Activated naive CD8-positive, alpha-beta T cell treated with anti-CD3 and anti-CD28 coated beads for 36 hours (primary cell): Measurements from ENCODE around the gene TRIM10. TPM values are rescaled to one million over a fixed set of nuclear protein-coding genes. Genes with fewer than 3 reads are reported as not detected.

Source experiments
- DNase-seq: peaks from one replicate; pipeline ENCODE4 v3.0.0; 2021
- H3K27ac Mint-ChIP-seq: one replicate; pipeline ENCODE4 v1.8.0; 2022; ENCODE audit warnings: mild to moderate bottlenecking, moderate library complexity, mixed read lengths
- H3K27me3 Mint-ChIP-seq: one replicate; pipeline ENCODE4 v1.8.0; 2022; ENCODE audit warnings: mild to moderate bottlenecking, mixed read lengths
- H3K36me3 Mint-ChIP-seq: one replicate; pipeline ENCODE4 v1.8.0; 2021; ENCODE audit warnings: mild to moderate bottlenecking, mixed read lengths
- H3K4me1 Mint-ChIP-seq: one replicate; pipeline ENCODE4 v1.8.0; 2021; ENCODE audit warnings: mixed read lengths
- H3K4me3 Mint-ChIP-seq: one replicate; pipeline ENCODE4 v1.8.0; 2022; ENCODE audit warnings: mild to moderate bottlenecking, moderate library complexity, mixed read lengths
- H3K9me3 Mint-ChIP-seq: one replicate; pipeline ENCODE4 v1.8.0; 2022; ENCODE audit warnings: mixed read lengths
- total RNA-seq, 2 experiments: library from RNA; stranded (reverse); gene quantifications; one replicate each; pipeline ENCODE4 v1.2.3, GENCODE V29; 2021

Gene TRIM10
- total RNA-seq, 2 experiments from 2014 or later: not detected

DNA sequence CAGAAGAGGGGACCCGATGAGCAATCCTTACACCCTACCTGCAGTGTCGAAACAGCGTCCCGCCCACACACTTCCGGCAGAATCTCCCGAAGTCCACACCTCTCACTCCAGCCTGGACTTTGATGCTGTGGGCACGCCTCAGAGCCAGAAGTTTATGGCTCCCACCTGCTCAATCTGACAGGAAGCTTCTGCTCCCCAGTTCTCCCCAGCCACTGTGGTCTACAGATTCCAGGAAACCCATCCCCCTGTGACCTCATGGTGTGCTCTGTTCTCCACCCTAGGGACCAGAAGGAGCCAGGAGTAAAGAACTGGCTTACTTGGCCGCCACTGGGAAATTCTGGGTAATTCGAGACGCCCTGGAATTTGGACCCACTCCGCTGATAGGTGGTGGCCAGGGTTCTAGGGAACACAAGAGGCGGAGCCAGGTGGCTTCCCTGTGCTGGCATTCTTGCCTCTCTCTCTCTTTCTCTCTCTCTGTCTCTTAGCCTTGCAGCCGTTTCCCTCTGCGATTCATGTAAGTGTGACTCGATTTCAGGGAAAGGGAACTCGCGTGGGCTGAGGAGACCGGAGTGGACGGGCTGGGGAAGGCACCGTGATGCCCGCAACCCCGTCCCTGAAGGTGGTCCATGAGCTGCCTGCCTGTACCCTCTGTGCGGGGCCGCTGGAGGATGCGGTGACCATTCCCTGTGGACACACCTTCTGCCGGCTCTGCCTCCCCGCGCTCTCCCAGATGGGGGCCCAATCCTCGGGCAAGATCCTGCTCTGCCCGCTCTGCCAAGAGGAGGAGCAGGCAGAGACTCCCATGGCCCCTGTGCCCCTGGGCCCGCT is 2.3 kb upstream of the TRIM10 start, which contains the start of gene TRIM15:
TRIM15 (plus strand) TSS at position 457 of the 828 bp plus-strand sequence; CDS start at position 596, 139 bp downstream.
- Mint-ChIP-seq H3K9me3 (no peaks in the 10 kb centered on the region), H3K4me1 (peaks cover 30% of the 10 kb centered on the region), H3K4me3 (no peak within 1 kb of the TSS), H3K27ac (no peak within 1 kb of the TSS), H3K27me3 (peaks cover 48% of the 10 kb centered on the region), H3K36me3 (no peaks in the 10 kb centered on the region)
- DNase-seq: peak; percentile 80

DNA sequence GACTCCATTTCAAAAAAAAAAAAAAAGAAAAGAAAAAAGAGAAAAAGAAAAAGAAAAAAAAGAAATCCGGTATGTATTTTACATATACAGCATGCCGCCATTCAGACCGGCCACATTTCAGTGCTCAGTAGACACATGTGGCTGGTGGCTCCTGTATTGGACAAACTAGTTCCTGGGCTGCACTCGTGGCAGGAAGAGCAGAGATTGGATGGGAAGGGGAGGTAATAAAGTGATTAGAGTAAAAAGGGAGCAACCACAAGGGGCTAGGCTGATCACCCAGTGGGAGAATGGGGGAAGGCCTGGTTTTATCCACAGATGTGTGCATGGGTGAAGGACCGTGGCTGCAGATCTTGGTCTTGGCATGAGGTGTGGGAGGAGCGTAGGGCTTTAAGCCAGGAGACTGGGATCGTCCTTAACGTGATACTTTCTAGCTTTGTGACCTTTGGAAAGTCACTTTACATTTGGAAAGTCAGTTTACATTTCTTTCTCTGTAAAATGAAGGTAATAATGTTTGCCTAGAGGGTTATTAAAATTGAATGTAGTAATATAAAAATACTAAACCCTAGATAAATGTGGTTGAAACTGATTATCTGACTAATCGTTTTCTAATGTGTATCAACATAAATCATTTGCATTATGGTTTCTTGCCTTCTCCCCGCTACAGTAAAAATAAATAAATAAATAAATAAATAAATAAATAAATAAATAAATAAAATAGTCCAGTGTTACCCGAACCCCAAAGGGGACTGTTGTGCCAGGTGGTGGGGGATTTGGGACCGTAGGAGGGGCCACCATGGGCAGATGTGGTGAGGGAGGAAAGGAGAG is 1.5 kb upstream of the TRIM10 start:
- no peak overlapping the region for H3K4me3 Mint-ChIP-seq
- peaks cover 35% of the 10 kb centered on the region for H3K4me1 Mint-ChIP-seq
- no peak overlapping the region for H3K27ac Mint-ChIP-seq
- no peaks in the 10 kb centered on the region for H3K36me3 Mint-ChIP-seq
- H3K27me3 Mint-ChIP-seq: peaks cover 46% of the 10 kb centered on the region
- H3K9me3 Mint-ChIP-seq: no peaks in the 10 kb centered on the region
- DNase-seq: no peak

DNA sequence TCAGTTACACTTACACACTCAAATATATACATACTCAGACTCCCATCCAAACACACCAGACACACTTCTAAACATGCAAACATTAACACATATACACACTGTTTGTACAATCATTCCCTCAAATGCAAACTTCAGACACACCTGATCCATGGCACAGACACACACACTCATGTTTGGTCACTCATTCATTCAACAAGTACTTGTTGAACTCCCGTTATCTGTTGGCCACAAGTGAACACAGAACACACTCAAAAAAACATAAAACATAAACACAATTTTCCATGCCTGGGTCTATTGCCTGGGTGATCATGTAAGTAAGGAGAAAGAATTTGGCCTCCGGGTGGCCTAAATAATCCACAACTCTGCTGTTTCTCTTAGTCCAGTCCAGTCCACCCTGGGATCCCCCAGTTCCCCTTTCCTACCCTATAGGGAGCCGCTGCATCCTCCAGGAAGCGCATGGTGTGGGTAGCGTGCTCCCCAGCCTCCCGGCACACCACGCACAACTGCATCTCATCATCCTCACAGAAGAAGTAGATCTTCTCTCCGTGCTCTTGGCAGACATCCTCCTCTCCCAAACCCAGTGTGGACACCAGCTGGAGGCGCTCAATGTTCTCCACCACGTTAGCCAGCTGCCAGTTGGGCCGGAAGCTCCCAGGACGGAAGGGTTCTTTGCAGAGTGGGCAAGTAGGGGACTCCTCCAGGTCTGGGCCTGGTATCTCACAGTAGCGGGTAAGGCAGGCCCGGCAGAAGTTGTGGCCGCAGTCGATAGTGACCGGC is 815 bp downstream of the TRIM10 start:
- H3K9me3 Mint-ChIP-seq: no peaks in the 10 kb centered on the region
- H3K27me3 Mint-ChIP-seq: peaks cover 39% of the 10 kb centered on the region
- no peak overlapping the region for H3K27ac Mint-ChIP-seq
- no peak for DNase-seq
- peaks cover 26% of the 10 kb centered on the region for H3K4me1 Mint-ChIP-seq
- no peak overlapping the region for H3K4me3 Mint-ChIP-seq
- H3K36me3 Mint-ChIP-seq: no peaks in the 10 kb centered on the region

DNA sequence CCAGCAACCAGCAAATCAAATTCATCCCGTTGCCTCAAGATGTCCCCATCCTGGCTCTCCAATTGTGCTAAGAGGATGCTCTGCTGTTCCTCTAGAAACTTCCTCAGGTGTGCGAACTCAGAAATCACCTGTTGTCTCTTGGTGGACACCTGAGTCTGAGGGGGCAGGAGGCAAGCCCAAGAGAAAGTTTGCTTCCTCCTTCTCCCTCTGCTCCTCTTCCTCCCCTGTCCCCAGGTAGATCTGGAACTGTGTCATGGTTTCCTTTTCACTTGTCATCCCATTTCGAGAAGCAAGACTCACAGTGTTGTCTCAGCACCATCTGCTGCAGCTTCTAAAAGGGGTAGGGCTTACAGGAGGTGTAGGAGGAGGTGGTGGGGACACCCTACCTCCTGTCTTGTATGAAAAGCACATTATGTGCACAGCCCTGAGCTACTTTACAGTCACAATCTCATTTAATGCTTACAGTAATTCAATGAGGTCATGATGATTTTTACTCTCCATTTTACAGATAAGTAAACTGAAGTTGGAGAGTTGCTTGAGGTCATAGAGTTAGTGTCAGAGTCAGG is 2.5 kb downstream of the TRIM10 start:
- no peak for DNase-seq
- Mint-ChIP-seq H3K27me3 (peaks cover 33% of the 10 kb centered on the region), H3K4me1 (peaks cover 22% of the 10 kb centered on the region), H3K4me3 (no peak overlapping the region), H3K36me3 (no peaks in the 10 kb centered on the region), H3K27ac (no peak overlapping the region), H3K9me3 (no peaks in the 10 kb centered on the region)

DNA sequence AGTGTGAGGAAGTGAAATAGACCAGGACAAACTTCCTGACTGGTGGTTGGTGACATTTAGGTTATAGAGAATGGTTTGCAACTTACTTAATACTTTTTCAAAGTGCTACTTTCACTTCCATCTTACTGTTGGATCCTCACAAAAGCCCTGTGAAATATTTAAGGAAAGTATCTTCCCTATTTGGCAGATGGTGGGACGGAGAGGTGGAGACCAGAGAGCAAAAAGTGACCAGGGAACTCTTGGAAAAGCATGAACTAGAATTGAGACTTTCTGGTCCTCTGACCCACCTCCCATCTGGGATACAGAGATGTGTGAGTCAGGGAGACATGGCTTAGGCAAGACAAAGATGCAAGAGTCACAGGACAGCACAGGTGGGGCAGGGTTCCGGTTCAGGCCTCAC is 3.0 kb downstream of the TRIM10 start:
- Mint-ChIP-seq H3K27me3 (peaks cover 33% of the 10 kb centered on the region), H3K27ac (no peak overlapping the region), H3K4me1 (peaks cover 17% of the 10 kb centered on the region), H3K9me3 (no peaks in the 10 kb centered on the region), H3K4me3 (no peak overlapping the region), H3K36me3 (no peaks in the 10 kb centered on the region)
- no peak for DNase-seq

DNA sequence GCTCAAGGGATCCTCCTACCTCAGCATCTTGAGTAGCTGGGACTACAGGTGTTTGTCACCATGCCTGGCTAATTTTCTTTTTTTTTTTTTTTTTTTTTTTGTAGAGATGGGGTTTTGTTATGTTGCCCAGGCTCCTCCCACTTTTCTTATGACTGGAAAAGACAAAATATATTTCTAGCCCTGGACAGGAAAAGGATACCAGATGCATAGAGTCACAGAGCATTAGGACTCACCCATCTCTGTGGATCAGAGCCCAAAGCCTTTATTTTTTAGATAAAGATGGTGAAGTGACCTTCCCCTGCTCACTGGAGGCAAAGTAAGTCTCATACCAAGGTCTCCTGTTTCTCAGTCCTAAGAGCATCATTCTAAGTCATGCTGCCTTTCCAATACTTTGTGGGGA is 3.4 kb downstream of the TRIM10 start:
- no peak overlapping the region for H3K4me3 Mint-ChIP-seq
- H3K27me3 Mint-ChIP-seq: peaks cover 33% of the 10 kb centered on the region
- H3K36me3 Mint-ChIP-seq: no peaks in the 10 kb centered on the region
- no peak for DNase-seq
- no peak overlapping the region for H3K27ac Mint-ChIP-seq
- H3K9me3 Mint-ChIP-seq: no peaks in the 10 kb centered on the region
- peaks cover 14% of the 10 kb centered on the region for H3K4me1 Mint-ChIP-seq

DNA sequence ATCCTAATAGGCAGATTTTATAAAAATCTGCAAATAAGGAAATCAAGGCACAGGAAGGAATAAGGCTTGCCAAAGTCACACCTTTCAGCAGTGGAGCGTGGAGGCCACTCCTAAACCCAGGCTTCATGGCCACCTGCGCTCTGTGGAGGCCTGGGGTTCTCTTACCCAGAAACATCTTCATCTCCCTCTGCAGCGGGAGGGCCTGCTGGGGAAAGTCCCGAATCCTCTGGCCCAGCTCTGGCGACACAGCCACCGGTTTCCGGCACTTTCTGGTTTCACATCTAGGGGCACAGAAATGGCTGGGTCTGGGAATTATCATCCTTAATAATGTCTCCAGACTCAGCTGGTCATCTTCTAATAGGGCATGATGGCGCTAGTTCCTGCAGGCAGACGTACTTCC is 4.2 kb downstream of the TRIM10 start:
- H3K9me3 Mint-ChIP-seq: no peaks in the 10 kb centered on the region
- H3K27ac Mint-ChIP-seq: no peak overlapping the region
- no peak for DNase-seq
- no peak overlapping the region for H3K4me3 Mint-ChIP-seq
- peaks cover 33% of the 10 kb centered on the region for H3K27me3 Mint-ChIP-seq
- H3K36me3 Mint-ChIP-seq: no peaks in the 10 kb centered on the region
- H3K4me1 Mint-ChIP-seq: peaks cover 11% of the 10 kb centered on the region

DNA sequence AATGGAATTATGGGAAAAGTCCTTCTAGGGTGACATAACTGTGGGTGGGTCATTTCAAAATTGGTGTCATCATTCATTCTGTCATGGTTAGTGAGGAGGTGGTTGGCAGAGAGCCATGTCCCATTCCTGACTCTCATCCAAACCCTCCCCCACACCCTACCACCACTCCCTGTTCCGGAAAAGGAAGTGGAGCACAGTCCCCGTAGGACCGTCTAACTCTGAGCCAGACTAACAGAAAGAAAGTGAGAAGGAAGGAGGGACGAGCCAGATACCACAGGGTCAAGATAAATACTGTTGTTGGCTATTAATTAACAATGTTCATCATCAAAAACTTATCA is 4.8 kb downstream of the TRIM10 start:
- H3K36me3 Mint-ChIP-seq: no peaks in the 10 kb centered on the region
- H3K9me3 Mint-ChIP-seq: no peaks in the 10 kb centered on the region
- H3K4me3 Mint-ChIP-seq: no peak overlapping the region
- peaks cover 35% of the 10 kb centered on the region for H3K27me3 Mint-ChIP-seq
- no peak overlapping the region for H3K27ac Mint-ChIP-seq
- peaks cover 11% of the 10 kb centered on the region for H3K4me1 Mint-ChIP-seq
- DNase-seq: no peak

DNA sequence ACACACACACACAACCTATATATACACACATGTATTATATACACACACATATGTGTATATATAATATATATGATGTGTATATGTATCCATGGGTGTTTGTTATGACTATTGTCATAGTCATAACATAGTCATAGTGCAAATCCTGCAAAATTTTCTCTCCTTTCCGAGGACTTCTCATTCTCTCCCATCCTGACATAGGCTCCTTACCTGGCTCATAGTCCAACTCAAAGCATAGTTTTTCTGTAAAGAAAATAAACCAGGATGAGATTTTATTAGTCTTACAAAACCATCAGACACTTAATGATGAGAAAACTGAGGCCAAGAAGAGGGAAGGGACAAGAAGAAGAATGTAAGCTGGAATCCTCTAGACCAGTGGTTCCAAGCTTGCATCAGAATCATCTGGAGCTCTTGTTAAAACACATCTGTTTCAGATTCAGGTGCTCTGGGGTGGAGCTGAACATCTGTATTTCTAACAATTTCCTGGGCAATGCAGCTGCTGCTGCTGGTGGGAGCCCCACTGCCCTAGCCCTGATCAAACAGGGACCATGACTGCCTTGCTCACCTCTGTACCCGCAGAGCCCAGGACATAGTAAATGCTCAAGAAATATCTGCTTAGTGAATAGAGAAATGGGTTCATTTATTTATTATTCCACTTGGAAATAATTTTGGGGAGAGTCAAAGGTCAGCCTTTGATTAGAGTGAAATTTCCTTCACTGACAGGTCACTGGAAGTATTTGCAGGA is 5.3 kb downstream of the TRIM10 start:
- no peaks in the 10 kb centered on the region for H3K9me3 Mint-ChIP-seq
- H3K4me1 Mint-ChIP-seq: peaks cover 11% of the 10 kb centered on the region
- no peak overlapping the region for H3K4me3 Mint-ChIP-seq
- H3K27me3 Mint-ChIP-seq: peaks cover 36% of the 10 kb centered on the region
- no peak for DNase-seq
- H3K27ac Mint-ChIP-seq: no peak overlapping the region
- no peaks in the 10 kb centered on the region for H3K36me3 Mint-ChIP-seq

DNA sequence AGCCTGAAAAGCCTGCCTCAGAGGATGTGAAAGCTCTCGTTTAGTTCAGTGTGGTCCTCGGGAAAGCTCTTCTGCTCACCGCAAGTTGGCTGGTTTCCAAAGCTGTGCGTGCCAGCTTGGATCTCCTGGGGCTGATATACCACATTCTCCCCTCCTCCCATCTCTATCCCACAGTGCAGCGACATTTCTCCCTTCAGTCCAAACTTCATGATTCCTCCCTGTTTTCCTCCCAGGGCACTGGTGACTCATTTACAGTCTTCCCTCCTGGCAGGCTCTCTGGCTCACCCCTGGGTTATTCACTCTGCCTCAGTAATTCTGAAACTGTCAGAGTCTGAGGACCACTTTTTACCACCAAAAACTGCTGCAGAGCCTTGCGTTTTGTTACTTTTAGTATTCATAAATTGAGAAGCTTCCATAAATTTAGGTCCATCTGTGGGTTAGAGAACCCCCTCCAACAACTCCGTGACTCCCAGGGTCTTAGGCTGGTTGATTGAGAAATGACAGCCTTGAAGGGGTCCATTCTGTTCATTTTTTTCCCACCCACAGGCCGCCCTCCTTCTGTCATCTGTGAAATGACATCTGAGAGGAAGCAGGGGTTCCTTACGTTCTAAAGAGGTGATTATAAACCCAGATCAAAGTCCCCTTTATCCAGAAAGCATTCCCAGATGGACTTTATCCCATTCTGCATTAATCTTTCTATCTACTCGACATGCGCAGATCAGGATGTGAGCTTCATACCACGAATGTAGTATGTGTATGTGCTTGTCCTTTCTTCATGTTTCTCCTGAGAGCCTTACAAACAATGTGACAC is 6.1 kb downstream of the TRIM10 start:
- Mint-ChIP-seq H3K4me3 (no peak overlapping the region), H3K36me3 (no peaks in the 10 kb centered on the region), H3K27me3 (peaks cover 44% of the 10 kb centered on the region), H3K9me3 (no peaks in the 10 kb centered on the region), H3K4me1 (peaks cover 11% of the 10 kb centered on the region), H3K27ac (no peak overlapping the region)
- no peak for DNase-seq

DNA sequence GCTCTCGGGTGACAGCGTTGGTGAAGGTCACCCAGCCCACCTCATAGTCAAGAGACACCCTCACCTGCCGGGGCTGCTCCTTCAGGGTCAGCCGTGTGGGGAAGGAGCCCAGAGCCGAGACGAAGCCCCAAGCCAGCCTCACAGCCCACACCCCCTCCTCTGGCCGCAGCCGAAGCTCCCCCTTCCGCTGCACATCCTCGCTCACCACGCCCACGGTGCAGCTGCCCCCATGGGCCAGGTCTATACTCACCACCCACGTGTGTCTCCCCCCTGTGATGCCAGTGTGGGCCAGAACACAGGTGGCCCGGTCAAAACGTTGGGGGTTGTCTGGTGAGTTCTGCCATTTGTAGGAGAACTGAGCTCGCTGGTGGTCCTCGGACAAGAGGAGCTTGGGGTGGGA is 7.0 kb downstream of the TRIM10 start:
- Mint-ChIP-seq H3K4me1 (peaks cover 11% of the 10 kb centered on the region), H3K4me3 (no peak overlapping the region), H3K9me3 (no peaks in the 10 kb centered on the region), H3K36me3 (no peaks in the 10 kb centered on the region), H3K27ac (no peak overlapping the region), H3K27me3 (peaks cover 42% of the 10 kb centered on the region)
- no peak for DNase-seq

DNA sequence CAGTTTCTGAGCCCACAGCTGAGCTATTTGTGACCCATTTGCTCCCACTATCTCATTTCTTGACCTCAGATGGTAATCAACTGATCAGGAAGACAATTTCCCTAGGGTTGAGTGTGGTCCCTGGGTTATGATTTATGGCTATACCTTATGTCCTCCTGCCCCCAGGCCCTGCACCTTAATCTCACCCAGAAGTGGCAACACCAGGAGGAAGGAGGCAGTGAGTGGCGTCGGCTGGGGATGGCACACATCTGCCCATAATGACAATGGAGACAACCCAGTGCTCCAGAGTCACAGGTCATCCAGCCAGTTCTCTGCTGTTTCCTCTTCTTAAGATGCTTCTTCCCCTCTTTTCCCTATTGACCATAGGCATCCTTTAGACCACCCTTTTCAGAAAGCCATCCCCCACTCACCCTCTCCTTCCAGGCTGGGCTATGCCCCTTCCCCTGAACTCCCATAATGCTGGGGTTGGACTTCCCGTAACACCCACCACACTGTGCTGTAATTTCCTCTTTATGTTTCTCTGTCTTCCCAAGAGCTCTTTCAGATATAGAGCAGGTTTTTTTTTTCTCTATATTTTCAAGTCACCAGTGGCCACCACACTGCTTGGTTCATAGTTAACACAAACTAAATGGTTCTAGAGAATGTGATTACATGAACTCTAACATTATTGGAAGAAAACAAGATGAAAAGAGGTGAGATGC is 8.0 kb downstream of the TRIM10 start:
- Mint-ChIP-seq H3K9me3 (no peaks in the 10 kb centered on the region), H3K4me3 (no peak overlapping the region), H3K4me1 (peaks cover 3% of the 10 kb centered on the region), H3K27ac (no peak overlapping the region), H3K27me3 (peaks cover 36% of the 10 kb centered on the region), H3K36me3 (no peaks in the 10 kb centered on the region)
- no peak for DNase-seq

DNA sequence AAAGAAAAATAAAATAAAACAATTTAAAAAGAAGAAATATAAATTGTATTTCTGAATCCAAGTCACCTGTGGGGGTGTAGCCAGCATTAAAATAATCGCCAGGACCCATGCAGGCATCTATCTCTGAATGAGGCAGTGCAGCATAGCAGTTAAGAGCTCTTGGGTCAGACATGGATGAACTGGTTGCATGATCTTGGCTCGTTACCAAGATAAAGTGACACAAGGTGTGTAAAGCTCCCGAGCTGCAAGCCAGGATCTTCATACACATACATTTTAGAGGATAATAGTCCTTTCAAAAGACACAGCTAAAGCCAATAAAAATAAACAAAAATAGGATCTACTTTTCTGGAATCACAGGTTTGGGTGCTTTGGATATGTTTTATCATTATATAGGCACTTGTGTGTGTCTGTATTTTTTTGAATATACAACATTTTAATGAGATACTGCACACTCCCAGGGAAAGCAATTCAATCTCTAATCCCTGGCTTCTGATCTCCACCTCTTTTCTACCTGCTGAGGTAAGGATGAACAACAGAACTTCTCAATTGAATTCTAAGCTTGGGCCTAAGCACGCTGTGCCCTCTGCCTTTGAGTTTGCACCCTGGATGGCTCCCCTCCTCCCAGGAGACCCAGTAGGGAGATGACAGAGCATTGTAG is 8.9 kb downstream of the TRIM10 start:
- peaks cover 43% of the 10 kb centered on the region for H3K27me3 Mint-ChIP-seq
- no peak overlapping the region for H3K4me3 Mint-ChIP-seq
- H3K4me1 Mint-ChIP-seq: no peaks in the 10 kb centered on the region
- DNase-seq: no peak
- H3K36me3 Mint-ChIP-seq: no peaks in the 10 kb centered on the region
- no peak overlapping the region for H3K27ac Mint-ChIP-seq
- no peaks in the 10 kb centered on the region for H3K9me3 Mint-ChIP-seq
